ENCODE data around the gene HENMT1.

DNA sequence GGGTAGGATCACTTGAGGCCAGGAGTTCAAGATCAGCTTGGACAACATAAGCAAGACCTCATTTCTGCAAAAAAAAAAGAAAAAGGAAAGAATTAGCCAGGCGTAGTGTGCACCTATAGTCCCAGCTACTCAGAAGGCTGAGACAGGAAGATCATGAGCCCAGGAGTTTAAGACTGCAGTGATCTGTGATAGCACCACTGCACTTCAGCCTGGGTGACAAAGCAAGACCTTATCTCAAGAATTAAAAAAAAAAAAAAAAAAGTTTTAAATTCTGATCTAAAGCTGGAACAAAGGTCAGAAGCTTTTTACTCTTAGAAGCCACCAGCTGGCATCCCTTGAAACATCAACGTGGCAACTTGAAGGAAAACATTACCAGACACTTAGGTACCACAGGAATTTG lies 45.3 kb downstream of the HENMT1 start:
- TF ChIP-seq POLR2A (IDR thresholded peaks at IDR 0.05) (no peak), EP300 (IDR thresholded peaks at IDR 0.05) (no peak)
